Epithelial cell of esophagus (primary cell): ENCODE data around the gene ASTN2.

ENCODE experiments used
- DNase-seq: peaks from one replicate; pipeline ENCODE4 v3.0.0; 2010; ENCODE audit warnings: low read depth
- H3K4me3 ChIP-seq: 2 replicates; pipeline ENCODE4 v1.5.1; 2011; ENCODE audit warnings: mild to moderate bottlenecking, low read length, control low read depth
- CTCF ChIP-seq: IDR thresholded peaks from 2 replicates; pipeline ENCODE4 v1.5.1; 2011; ENCODE audit warnings: low read depth, mild to moderate bottlenecking, low read length, control low read depth, inconsistent platforms; ENCODE audit not compliant: insufficient read depth; ENCODE audit errors: missing control alignments

Gene ASTN2

DNA sequence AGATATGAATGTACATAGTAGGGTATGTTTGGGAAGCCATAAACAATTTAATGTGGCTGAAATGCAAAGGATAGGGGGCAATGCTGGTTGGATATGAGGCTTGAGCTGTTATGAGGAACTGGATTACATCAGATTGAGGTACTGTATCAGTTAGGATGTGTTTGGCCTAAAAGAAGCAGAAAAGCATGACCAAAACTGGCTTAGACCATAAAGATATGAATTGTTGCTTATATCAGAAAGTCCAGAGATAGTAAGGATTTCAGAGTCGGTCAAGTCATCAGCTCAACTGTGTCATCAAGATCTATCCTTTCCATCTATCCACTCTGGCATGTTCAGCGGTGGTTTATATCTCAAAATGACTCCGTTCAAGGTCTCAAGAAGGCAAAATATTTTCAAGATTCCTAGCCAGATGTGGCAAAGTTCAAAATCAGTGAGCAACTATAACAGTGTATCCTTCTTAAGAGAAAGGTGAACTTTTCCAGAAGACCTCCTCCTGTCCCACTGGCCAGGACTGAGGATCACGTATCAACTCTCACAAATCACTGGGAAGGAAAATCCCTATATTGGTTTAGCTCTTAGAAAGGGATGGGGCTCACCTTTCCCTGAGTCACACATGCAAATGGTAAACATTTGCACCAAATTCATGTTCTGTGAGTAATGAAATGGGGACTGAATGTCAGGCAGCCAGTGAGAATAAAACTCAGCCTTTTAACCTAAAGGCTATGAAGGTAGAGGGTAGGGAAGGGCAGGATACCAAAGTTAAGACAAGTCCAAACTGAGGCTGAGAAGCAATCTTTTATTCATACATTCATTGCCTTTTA, 469.9 kb downstream of the ASTN2 start:
- no peak overlapping the region for H3K4me3 ChIP-seq
- peak; percentile 79 for DNase-seq
- TF ChIP-seq CTCF, result no peak

DNA sequence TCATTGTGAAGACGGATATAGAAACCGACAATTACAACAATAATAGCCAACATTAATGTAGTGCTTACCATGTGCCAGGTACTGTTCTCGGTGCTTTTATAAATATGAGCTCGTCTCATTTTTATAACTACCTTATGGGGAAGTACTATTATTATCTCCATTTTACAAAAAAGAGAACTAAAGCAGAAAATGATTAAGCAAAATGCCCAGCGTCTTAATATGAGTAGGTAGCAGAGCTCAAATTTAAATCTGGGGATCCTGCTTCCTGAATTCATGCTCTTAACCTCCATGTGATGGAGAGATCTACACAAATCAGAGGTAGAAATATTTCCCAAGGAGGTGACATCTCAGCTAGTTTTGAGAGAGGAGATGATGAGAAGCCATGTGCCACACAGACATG, 470.9 kb downstream of the ASTN2 start:
- no peak for TF ChIP-seq CTCF
- no peak overlapping the region for H3K4me3 ChIP-seq
- DNase-seq, result no peak

DNA sequence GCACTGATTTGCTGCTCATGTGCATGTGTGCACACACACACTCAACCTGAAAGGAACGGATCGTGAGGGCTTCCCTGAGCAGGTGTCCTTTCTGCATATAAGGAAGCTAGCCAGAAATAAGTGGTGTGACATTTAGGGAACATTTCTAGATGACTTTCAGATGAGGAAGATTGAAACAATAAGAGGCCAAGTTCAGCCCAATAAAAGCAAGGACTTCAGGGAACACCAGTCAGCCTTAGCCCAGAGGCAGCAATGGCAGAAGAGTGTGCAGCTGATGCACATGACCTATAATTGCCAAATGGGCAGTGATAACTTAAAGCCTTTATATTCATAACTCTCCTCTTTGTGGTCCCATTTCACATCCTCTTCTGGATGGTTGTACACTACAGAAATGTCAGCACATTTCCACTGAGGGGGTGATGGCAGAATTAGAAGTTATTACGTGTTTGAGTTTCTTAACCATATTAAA, 472.2 kb downstream of the ASTN2 start:
- TF ChIP-seq CTCF, result no peak
- no peak for DNase-seq
- no peak overlapping the region for H3K4me3 ChIP-seq

DNA sequence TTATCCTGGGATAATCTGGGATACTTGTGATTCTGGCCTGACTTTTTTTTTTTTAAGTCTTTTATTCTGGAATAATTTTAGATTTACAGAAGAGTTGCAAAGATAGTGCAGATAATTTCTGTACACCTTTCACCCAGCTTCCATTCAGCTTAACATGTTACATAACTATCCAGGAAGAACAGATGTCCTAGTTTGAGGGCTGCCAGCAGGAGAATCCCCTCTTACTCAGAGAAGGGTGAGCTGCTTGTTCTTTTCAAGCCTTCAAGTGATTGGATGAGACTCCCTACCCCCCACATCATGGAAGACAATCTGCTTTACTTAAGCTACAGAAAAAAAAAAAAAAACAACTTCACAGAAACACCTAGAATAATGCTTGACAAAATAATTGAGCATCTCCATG, 473.6 kb downstream of the ASTN2 start:
- DNase-seq, result no peak
- TF ChIP-seq CTCF, result no peak
- no peak overlapping the region for H3K4me3 ChIP-seq

GRCh38 chr9:116940614-116941215, 474.1 kb downstream of the ASTN2 start:
- DNase-seq, result peak; percentile 65
- no peak for TF ChIP-seq CTCF
- H3K4me3 ChIP-seq, result no peak overlapping the region

DNA sequence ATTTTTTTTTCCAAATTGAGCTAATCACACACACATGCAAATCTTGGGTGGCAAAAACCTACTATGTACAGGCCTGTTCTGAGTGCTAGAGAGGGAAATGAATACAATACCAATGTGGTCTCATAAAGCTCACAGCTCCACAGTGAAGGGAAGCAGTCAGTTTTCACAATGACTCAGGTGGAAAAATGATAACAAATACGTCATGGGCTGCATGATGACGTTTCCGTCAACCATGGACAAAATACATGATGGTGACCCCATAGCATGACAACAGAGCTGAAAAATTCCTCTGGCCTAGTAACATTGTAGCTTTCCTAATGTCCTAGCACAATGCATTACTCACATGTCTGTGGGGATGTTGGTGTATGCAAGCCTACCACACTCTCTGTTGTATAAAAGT, 475.2 kb downstream of the ASTN2 start:
- DNase-seq, result no peak
- no peak for TF ChIP-seq CTCF
- no peak overlapping the region for H3K4me3 ChIP-seq
